Thoracic aorta (tissue), 2 donors: ENCODE data around the gene SYDE1. TPM values are rescaled to one million over a fixed set of nuclear protein-coding genes. Genes with fewer than 3 reads are reported as not detected.

Source experiments
- ATAC-seq: fragments of 150-250 bp; one replicate; pipeline ENCODE4 v1.8.0; 2017; ENCODE audit warnings: low read depth; ENCODE audit not compliant: insufficient number of reproducible peaks, low FRiP score
- DNase-seq: peaks from one replicate; pipeline ENCODE4 v3.0.0-alpha.2; 2020; ENCODE audit warnings: low spot score
- H3K27ac ChIP-seq, 2 donors: fragments of 200-600 bp; sonication (generic); 1 replicate in 1 of 2; 2 replicates in 1 of 2; pipeline ENCODE4 v1.5.1; 2016; ENCODE audit warnings: mild to moderate bottlenecking in 2 of 2, moderate library complexity in 2 of 2
- H3K27me3 ChIP-seq: fragments of 200-600 bp; sonication (generic); replicated peaks from 2 replicates; pipeline ENCODE4 v1.6.0; 2016; ENCODE audit warnings: mild to moderate bottlenecking; ENCODE audit not compliant: insufficient read depth
- H3K36me3 ChIP-seq: fragments of 200-600 bp; sonication (generic); one replicate; pipeline ENCODE4 v1.5.1; 2016
- H3K4me1 ChIP-seq, 2 donors: fragments of 200-600 bp; sonication (generic); 1 replicate in 1 of 2; 2 replicates in 1 of 2; pipeline versions ENCODE4 v1.5.1 to v1.6.0; 2016; ENCODE audit warnings: low read depth in 2 of 2, mild to moderate bottlenecking in 1 of 2; ENCODE audit not compliant: control insufficient read depth in 1 of 2
- H3K4me3 ChIP-seq: fragments of 200-600 bp; sonication (generic); 2 replicates; pipeline ENCODE4 v1.5.1; 2016; ENCODE audit warnings: mild to moderate bottlenecking
- H3K9me3 ChIP-seq: fragments of 200-600 bp; sonication (generic); 2 replicates; pipeline ENCODE4 v1.5.1; 2016
- CTCF ChIP-seq: fragments of 200-600 bp; sonication (generic); IDR thresholded peaks from one replicate; pipeline ENCODE4 v1.5.1; 2019; ENCODE audit warnings: antibody characterized with exemption
- total RNA-seq, 2 donors: library from RNA; depleted of rRNA; stranded (reverse); fragments of >200 nt; gene quantifications; one replicate each; pipeline versions ENCODE4 v1.1.0 to v1.2.3, GENCODE V29; 2016

The SYDE1 gene
- total RNA-seq, 2 donors from 2014 or later = 46.6 to 83.3 TPM

GRCh38 chr19:15137777-15138176 is 30.6 kb downstream of the SYDE1 start:
- Histone ChIP-seq H3K4me3 (no peak overlapping the region), H3K4me1 (no peaks in the 10 kb centered on the region), H3K36me3 (no peaks in the 10 kb centered on the region), H3K27me3 (no peaks in the 10 kb centered on the region), H3K27ac (no peak overlapping the region), H3K9me3 (no peaks in the 10 kb centered on the region)
- no peak for TF ChIP-seq CTCF
- no peak for DNase-seq
- ATAC-seq = no peak

GRCh38 chr19:15138427-15138826 is 31.2 kb downstream of the SYDE1 start:
- no peaks in the 10 kb centered on the region for H3K27me3 ChIP-seq
- no peaks in the 10 kb centered on the region for H3K36me3 ChIP-seq
- H3K27ac ChIP-seq = no peak overlapping the region
- ATAC-seq (no peak), DNase-seq (no peak)
- no peaks in the 10 kb centered on the region for H3K4me1 ChIP-seq
- TF ChIP-seq CTCF = no peak
- H3K4me3 ChIP-seq = no peak overlapping the region
- no peaks in the 10 kb centered on the region for H3K9me3 ChIP-seq

GRCh38 chr19:15141143-15141542 is 33.9 kb downstream of the SYDE1 start:
- no peak for ATAC-seq
- no peak overlapping the region for H3K4me3 ChIP-seq
- no peak for TF ChIP-seq CTCF
- no peaks in the 10 kb centered on the region for H3K4me1 ChIP-seq
- no peak for DNase-seq
- H3K36me3 ChIP-seq = no peaks in the 10 kb centered on the region
- no peaks in the 10 kb centered on the region for H3K27me3 ChIP-seq
- no peak overlapping the region for H3K27ac ChIP-seq
- H3K9me3 ChIP-seq = no peaks in the 10 kb centered on the region

GRCh38 chr19:15142313-15142712 is 35.1 kb downstream of the SYDE1 start:
- Histone ChIP-seq H3K4me3 (no peak overlapping the region), H3K36me3 (no peaks in the 10 kb centered on the region), H3K9me3 (no peaks in the 10 kb centered on the region), H3K27ac (no peak overlapping the region), H3K4me1 (no peaks in the 10 kb centered on the region), H3K27me3 (no peaks in the 10 kb centered on the region)
- no peak for TF ChIP-seq CTCF
- ATAC-seq (no peak), DNase-seq (no peak)

- Histone ChIP-seq H3K4me1 (no peaks in the 10 kb centered on the region), H3K27ac (no peak overlapping the region), H3K4me3 (no peak overlapping the region), H3K36me3 (no peaks in the 10 kb centered on the region), H3K9me3 (no peaks in the 10 kb centered on the region), H3K27me3 (no peaks in the 10 kb centered on the region)
- TF ChIP-seq CTCF = no peak
- ATAC-seq = no peak
- no peak for DNase-seq
Measured at GRCh38 chr19:15144046-15144646, 36.9 kb downstream of the SYDE1 start.
